WI38 (cell line): ENCODE data around the gene NOS1AP.
A peak's percentile ranks its signal among the peaks of the same experiment; 100 is the strongest.
"Not testable (repeated sequence)": the region's sequence is repeated elsewhere in the genome, so short reads cannot be mapped to it uniquely, and the experiment has no call there.

ENCODE experiments used
- H3K4me3 ChIP-seq: 2 replicates; pipeline ENCODE4 v1.5.1; 2011; ENCODE audit warnings: low read depth, mild to moderate bottlenecking, control low read depth, low read length
- CTCF ChIP-seq: IDR thresholded peaks from 2 replicates; pipeline ENCODE4 v1.5.1; 2012; ENCODE audit warnings: low read depth, mild to moderate bottlenecking, control low read depth, low read length

The NOS1AP gene

DNA sequence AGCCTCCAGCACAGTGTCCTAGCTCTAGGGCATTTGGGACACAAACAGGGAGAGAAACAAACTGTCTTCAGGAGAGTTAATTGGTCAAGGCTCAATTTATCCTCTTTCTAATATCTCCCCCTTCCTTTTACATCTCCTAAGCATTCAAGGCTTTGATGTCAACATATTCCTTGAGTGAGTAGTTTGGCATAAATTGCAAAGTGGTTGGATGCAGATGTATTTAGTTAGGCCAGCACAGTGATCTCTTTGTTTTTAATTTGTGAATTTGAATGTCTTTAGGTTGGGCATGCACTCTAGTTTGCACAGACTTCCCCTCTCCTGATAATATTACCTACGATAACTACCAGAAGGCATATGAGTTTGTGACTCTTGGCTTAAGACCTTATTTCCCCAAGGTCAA is 33.3 kb upstream of the NOS1AP start:
- no peak for TF ChIP-seq CTCF
- no peak overlapping the region for H3K4me3 ChIP-seq

GRCh38 chr1:162038624-162039023 is 30.9 kb upstream of the NOS1AP start:
- no peak for TF ChIP-seq CTCF
- H3K4me3 ChIP-seq, result no peak overlapping the region

- no peak overlapping the region for H3K4me3 ChIP-seq
- no peak for TF ChIP-seq CTCF
Observed at GRCh38 chr1:162040001-162040400, 29.5 kb upstream of the NOS1AP start.

DNA sequence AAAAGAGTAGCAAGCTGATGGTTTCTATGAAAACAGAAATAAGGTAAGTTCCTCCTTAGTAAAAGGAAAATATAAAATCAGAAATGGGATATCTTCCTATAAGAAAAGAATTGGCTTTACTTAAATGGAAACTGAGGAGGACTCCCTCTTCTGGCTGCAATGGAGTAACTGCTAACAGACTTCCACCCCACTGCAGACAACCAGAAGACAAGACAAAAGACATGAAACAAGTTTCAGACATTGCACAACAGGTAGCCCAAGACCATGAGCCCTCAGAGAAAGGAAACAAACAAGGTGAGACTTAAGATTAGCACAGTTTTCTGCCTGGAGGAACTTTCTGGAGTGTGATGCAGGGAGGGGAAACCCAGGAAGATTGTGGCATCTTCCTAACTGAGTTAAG is 28.8 kb upstream of the NOS1AP start:
- TF ChIP-seq CTCF, result peak; percentile 33; the same call in 1 of the 2 replicates
- H3K4me3 ChIP-seq, result no peak overlapping the region

DNA sequence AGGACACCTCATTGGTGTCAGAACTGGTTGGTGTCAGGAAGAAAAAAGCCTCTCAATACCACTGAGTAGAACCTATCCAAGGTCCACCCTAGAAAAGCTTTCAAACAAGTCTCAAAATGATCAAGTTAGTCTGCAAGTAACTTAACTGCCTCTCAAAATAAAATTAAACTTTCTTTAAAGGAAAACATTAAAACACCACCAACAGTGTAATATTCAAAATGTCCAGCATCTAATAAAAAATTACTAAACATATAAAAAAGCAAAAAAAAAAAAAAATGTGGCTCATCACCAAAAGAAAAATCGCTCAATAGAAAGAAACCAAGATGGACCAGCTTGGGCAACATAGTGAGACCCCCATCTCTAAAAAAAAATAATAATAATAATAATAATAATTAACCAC is 27.1 kb upstream of the NOS1AP start:
- no peak overlapping the region for H3K4me3 ChIP-seq
- TF ChIP-seq CTCF, result no peak

DNA sequence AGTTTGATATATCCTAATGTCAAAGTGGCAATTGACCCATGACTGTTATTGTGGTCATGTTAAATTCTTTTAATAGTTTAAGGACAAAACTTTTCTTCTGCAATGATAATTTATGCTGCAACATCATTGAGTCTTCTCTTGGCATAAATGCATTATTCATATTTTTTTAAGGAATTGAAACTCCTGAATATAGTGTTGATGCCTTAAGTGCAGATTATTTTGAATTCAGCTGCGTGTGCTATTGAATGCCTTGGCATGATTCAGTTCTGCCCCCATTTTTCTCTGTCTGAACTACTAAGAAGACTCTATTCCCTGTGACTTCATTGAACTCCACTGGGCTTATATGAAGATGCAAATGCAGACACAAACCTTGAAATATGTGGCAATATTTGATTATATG is 22.6 kb upstream of the NOS1AP start:
- no peak for TF ChIP-seq CTCF
- no peak overlapping the region for H3K4me3 ChIP-seq

GRCh38 chr1:162053949-162054348 is 15.5 kb upstream of the NOS1AP start:
- not testable (repeated sequence) for H3K4me3 ChIP-seq

DNA sequence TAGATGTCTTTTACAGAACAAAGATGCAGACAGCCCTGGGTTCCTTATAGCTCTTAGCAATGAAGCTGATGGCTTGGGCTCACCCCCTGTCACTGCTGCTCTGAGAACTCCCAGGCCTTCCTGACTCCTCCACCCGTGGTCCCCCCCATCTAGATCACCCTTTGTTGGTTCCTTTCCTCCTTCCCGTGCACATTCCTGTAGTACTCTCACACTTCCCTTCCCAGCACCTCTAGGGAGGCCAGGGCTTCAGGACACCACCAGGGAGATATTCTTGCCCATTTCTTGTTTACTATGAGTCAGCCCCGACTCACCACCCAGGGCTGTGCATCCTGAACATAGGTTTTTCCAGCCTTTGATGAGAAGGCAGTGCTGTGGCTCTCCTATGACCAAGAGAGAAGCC is 14.4 kb upstream of the NOS1AP start:
- H3K4me3 ChIP-seq, result no peak overlapping the region
- no peak for TF ChIP-seq CTCF
